OCI-LY7 (cell line): Measurements from ENCODE around the gene PSTPIP2.

Source experiments
- EZH2phosphoT487 ChIP-seq: fragments of 200-600 bp; sonication (generic); IDR thresholded peaks from 2 replicates; pipeline ENCODE4 v1.6.1; 2018; ENCODE audit warnings: low read depth, borderline replicate concordance, mild to moderate bottlenecking, mixed run types, antibody characterized with exemption, low read length, moderate library complexity, mixed read lengths
- TF ChIP-seq, protein P1 (sequence below): fragments of 200-600 bp; sonication (generic); conservative IDR thresholded peaks from 2 replicates; pipeline ENCODE4 v1.5.1; 2014; ENCODE audit warnings: mild to moderate bottlenecking, antibody characterized with exemption, low read length, moderate library complexity, mixed read lengths

DNA sequence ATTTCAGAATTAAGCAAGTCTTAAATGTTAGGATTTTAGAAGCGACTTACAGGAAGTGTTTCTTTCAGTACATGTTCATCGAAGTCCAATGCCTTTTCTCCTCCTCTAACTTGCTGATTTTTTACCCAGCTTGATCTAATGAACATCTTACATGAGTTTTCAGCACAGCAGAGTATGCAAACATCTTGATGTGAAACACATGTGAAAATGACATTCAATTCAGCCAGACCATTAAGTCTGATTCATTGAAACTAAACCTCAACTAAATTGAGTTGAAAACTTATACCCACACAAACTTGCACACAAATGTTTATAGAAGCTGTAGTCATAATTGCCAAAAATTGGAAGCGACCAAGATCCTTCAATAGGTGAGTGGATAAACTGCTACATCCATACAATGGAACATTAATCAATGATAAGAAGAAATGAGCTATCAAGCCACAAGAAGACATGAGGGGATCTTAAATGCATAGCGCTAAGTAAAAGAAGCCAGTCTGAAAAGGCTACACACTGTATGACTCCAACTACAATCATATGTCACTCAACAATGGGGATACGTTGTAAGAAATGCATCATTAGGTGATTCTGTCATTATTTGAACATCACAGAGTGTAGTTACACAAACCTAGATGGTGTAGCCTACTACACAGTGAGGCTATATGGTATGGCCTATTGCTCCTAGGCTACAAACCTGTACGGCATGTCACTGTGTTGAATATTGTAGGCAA is 18.5 kb downstream of the PSTPIP2 start:
- TF ChIP-seq, protein P1, sequence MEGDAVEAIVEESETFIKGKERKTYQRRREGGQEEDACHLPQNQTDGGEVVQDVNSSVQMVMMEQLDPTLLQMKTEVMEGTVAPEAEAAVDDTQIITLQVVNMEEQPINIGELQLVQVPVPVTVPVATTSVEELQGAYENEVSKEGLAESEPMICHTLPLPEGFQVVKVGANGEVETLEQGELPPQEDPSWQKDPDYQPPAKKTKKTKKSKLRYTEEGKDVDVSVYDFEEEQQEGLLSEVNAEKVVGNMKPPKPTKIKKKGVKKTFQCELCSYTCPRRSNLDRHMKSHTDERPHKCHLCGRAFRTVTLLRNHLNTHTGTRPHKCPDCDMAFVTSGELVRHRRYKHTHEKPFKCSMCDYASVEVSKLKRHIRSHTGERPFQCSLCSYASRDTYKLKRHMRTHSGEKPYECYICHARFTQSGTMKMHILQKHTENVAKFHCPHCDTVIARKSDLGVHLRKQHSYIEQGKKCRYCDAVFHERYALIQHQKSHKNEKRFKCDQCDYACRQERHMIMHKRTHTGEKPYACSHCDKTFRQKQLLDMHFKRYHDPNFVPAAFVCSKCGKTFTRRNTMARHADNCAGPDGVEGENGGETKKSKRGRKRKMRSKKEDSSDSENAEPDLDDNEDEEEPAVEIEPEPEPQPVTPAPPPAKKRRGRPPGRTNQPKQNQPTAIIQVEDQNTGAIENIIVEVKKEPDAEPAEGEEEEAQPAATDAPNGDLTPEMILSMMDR: no peak
- TF ChIP-seq EZH2phosphoT487: no peak
